HTERT RPE-1 (cell line): ENCODE results near the gene RPS5.

Experiments used
- in situ Hi-C: fragments of 300-500 bp; cut with MboI; formaldehyde crosslinking; loops from 4 replicates; pipeline ENCODE4 v1.14.3; 2020; ENCODE audit warnings: low sequenced_read_pairs

Gene RPS5

GRCh38 chr19:58385313-58385890 is 1.7 kb upstream of the RPS5 start:
- in situ Hi-C loops = no loop called here

- in situ Hi-C loops = no loop called here
Measured at GRCh38 chr19:58385891-58386575, 1.0 kb upstream of the RPS5 start.

- in situ Hi-C loops = no loop called here
Measured at GRCh38 chr19:58387338-58388174, 487 bp downstream of the RPS5 start.

- in situ Hi-C loops = no loop called here
Measured at GRCh38 chr19:58388175-58388526, 1.1 kb downstream of the RPS5 start.

GRCh38 chr19:58392945-58393724 is 6.1 kb downstream of the RPS5 start:
- in situ Hi-C loops = no loop called here

- in situ Hi-C loops = no loop called here
Measured at GRCh38 chr19:58393725-58394033, 6.6 kb downstream of the RPS5 start.

GRCh38 chr19:58394821-58395219 is 7.8 kb downstream of the RPS5 start:
- in situ Hi-C loops = no loop called here

GRCh38 chr19:58395220-58395978 is 8.3 kb downstream of the RPS5 start, which contains the start of gene RNF225:
Gene RNF225, plus strand, starts transcription at chr19:58395656. Its CDS starts 434 bp downstream, at chr19:58396090.
- in situ Hi-C loops = no loop called here

GRCh38 chr19:58395979-58396627 is 9.0 kb downstream of the RPS5 start:
- in situ Hi-C loops = no loop called here

- in situ Hi-C loops = no loop called here
Measured at GRCh38 chr19:58396691-58397532, 9.8 kb downstream of the RPS5 start.

GRCh38 chr19:58397533-58398037 is 10.5 kb downstream of the RPS5 start:
- in situ Hi-C loops = no loop called here

- in situ Hi-C loops = no loop called here
Measured at GRCh38 chr19:58398087-58398486, 11.0 kb downstream of the RPS5 start.

GRCh38 chr19:58398545-58398944 is 11.5 kb downstream of the RPS5 start:
- in situ Hi-C loops = no loop called here

- in situ Hi-C loops = no loop called here
Measured at GRCh38 chr19:58399903-58400302, 12.8 kb downstream of the RPS5 start.

GRCh38 chr19:58400316-58400915 is 13.3 kb downstream of the RPS5 start:
- in situ Hi-C loops = no loop called here

GRCh38 chr19:58400916-58401839 is 14.1 kb downstream of the RPS5 start:
- in situ Hi-C loops = no loop called here

GRCh38 chr19:58401840-58402421 is 14.9 kb downstream of the RPS5 start:
- in situ Hi-C loops = no loop called here
